Keratinocyte (primary cell): ENCODE measurements around the gene HSPB1. TPM values are rescaled to one million over a fixed set of nuclear protein-coding genes. Genes with fewer than 3 reads are reported as not detected.

Experiments
- DNase-seq: peaks from one replicate; pipeline ENCODE4 v3.0.0-alpha.2; 2011; ENCODE audit warnings: low read depth, missing footprints, low spot score
- FAIRE-seq: peaks from 2 replicates; lab custom pipeline; 2011; peaks lifted over from hg19 to GRCh38; lab: Jason Lieb, UNC
- H2AFZ ChIP-seq: 2 replicates; pipeline ENCODE4 v1.6.0; 2012; ENCODE audit warnings: low read length, control low read depth, inconsistent platforms; ENCODE audit not compliant: control insufficient read depth
- H3K27ac ChIP-seq: 2 replicates; pipeline ENCODE4 v1.5.1; 2011; ENCODE audit warnings: low read length; ENCODE audit not compliant: control insufficient read depth, insufficient read depth
- H3K27me3 ChIP-seq: 3 replicates; pipeline ENCODE4 v1.6.0; 2011; ENCODE audit warnings: low read length; ENCODE audit not compliant: control insufficient read depth, insufficient read depth; ENCODE audit errors: extremely low read depth
- H3K36me3 ChIP-seq, 2 experiments: 2 replicates in 1 of 2; 3 replicates in 1 of 2; pipeline ENCODE4 v1.5.1; 2011; ENCODE audit warnings: low read length in 2 of 2, mild to moderate bottlenecking in 1 of 2; ENCODE audit not compliant: control insufficient read depth in 2 of 2, insufficient read depth in 2 of 2; ENCODE audit errors: extremely low read depth in 1 of 2
- H3K4me1 ChIP-seq: 3 replicates; pipeline ENCODE4 v1.5.1; 2011; ENCODE audit warnings: low read length; ENCODE audit not compliant: control insufficient read depth, insufficient read depth; ENCODE audit errors: extremely low read depth
- H3K4me2 ChIP-seq: 3 replicates; pipeline ENCODE4 v1.6.0; 2011; ENCODE audit warnings: low read depth, low read length; ENCODE audit not compliant: control insufficient read depth, insufficient read depth; ENCODE audit errors: extremely low read depth
- H3K4me3 ChIP-seq, 3 experiments: fragments of 200-600 bp in 1 of 3; sonication (generic) in 1 of 3; 2 replicates in 2 of 3; 3 replicates in 1 of 3; pipeline ENCODE4 v1.5.1; 2011 to 2016; ENCODE audit warnings: low read length in 3 of 3, mild to moderate bottlenecking in 3 of 3, control low read depth in 2 of 3, inconsistent platforms in 1 of 3, low read depth in 1 of 3, mixed read lengths in 1 of 3, mixed run types in 1 of 3, moderate library complexity in 1 of 3; ENCODE audit not compliant: control insufficient read depth in 2 of 3, insufficient read depth in 2 of 3; ENCODE audit errors: extremely low read depth in 1 of 3
- H3K79me2 ChIP-seq: 2 replicates; pipeline ENCODE4 v1.6.0; 2012; ENCODE audit warnings: low read length; ENCODE audit not compliant: control insufficient read depth, insufficient read depth
- H3K9ac ChIP-seq: 3 replicates; pipeline ENCODE4 v1.6.0; 2011; ENCODE audit warnings: low read length; ENCODE audit not compliant: control insufficient read depth, insufficient read depth; ENCODE audit errors: extremely low read depth
- H3K9me1 ChIP-seq: 3 replicates; pipeline ENCODE4 v1.6.0; 2011; ENCODE audit warnings: low read length; ENCODE audit not compliant: control insufficient read depth, insufficient read depth; ENCODE audit errors: extremely low read depth
- H3K9me3 ChIP-seq: 2 replicates; pipeline ENCODE4 v1.5.1; 2012; ENCODE audit warnings: low read depth, low read length; ENCODE audit not compliant: control insufficient read depth
- H4K20me1 ChIP-seq: 3 replicates; pipeline ENCODE4 v1.6.0; 2011; ENCODE audit warnings: low read length; ENCODE audit not compliant: control insufficient read depth, insufficient read depth; ENCODE audit errors: extremely low read depth
- CTCF ChIP-seq, 3 experiments: IDR thresholded peaks in 1 of 3; conservative IDR thresholded peaks in 1 of 3; optimal IDR thresholded peaks in 1 of 3; 2 replicates in 2 of 3; 3 replicates in 1 of 3; pipeline versions ENCODE3 to v1.5.1; 2011; ENCODE audit warnings: low read length in 3 of 3, mild to moderate bottlenecking in 3 of 3, moderate library complexity in 2 of 3, control low read depth in 1 of 3, inconsistent platforms in 1 of 3; ENCODE audit not compliant: insufficient read depth in 2 of 3; ENCODE audit errors: extremely low read depth in 1 of 3
- EZH2 ChIP-seq: IDR thresholded peaks from one replicate; pipeline ENCODE4 v1.6.1; 2012; ENCODE audit warnings: inconsistent platforms, mild to moderate bottlenecking, low read length, moderate library complexity
- dilution Hi-C: fragments of 300-500 bp; cut with MboI; formaldehyde crosslinking; loops from one replicate; pipeline ENCODE4 v1.7.0; 2020; ENCODE audit warnings: low sequenced_read_pairs; ENCODE audit not compliant: extremely low pct_ligation_motif_present
- polyA plus RNA-seq, 5 experiments: library from polyadenylated mRNA; depleted of rRNA in 3 of 5; stranded (reverse) in 3 of 5; stranded (forward) in 1 of 5; unstranded in 1 of 5; fragments of >200 nt; gene quantifications; 1 replicate in 1 of 5; 2 replicates in 3 of 5; 3 replicates in 1 of 5; pipeline versions ENCODE4 v1.2.1 to v1.2.3, GENCODE V29; 2011 to 2012; ENCODE audit warnings: missing spikeins in 2 of 5, low read depth in 1 of 5, low replicate concordance in 1 of 5

HSPB1 gene
- polyA plus RNA-seq, 1 donor (not counting 4 experiments of a cell fraction or from before 2014, with no cell fraction given): 460 TPM

GRCh38 chr7:76340617-76341131 lies 38.2 kb downstream of the HSPB1 start:
- Histone ChIP-seq H3K4me3 (no peak overlapping the region), H3K9ac (no peak overlapping the region), H2AFZ (no peak overlapping the region), H3K4me1 (peaks cover 28% of the 10 kb centered on the region), H3K27me3 (no peaks in the 10 kb centered on the region), H4K20me1 (peaks cover 57% of the 10 kb centered on the region), H3K9me1 (peaks cover 9% of the 10 kb centered on the region), H3K79me2 (peaks cover 100% of the 10 kb centered on the region), H3K9me3 (no peaks in the 10 kb centered on the region), H3K4me2 (no peak overlapping the region), H3K36me3 (peaks cover 24 to 57% of the 10 kb centered on the region in 2 experiments), H3K27ac (peak overlapping the region; percentile 16)
- no peak for TF ChIP-seq CTCF (optimal IDR thresholded peaks at IDR 0.05 in 1 of 3, IDR thresholded peaks at IDR 0.05 in 1 of 3, conservative IDR thresholded peaks at IDR 0.05 in 1 of 3; ENCODE audit: extremely low read depth in 1 of 3, insufficient read depth in 2 of 3, low read length in 3 of 3)
- TF ChIP-seq EZH2: no peak
- dilution Hi-C loops: no loop called here
- DNase-seq: no peak
- FAIRE-seq: no peak

GRCh38 chr7:76342222-76342621 lies 39.7 kb downstream of the HSPB1 start:
- Histone ChIP-seq H3K9me3 (no peaks in the 10 kb centered on the region), H3K4me3 (no peak overlapping the region), H3K27me3 (no peaks in the 10 kb centered on the region), H4K20me1 (peaks cover 65% of the 10 kb centered on the region), H3K79me2 (peaks cover 100% of the 10 kb centered on the region), H3K4me2 (no peak overlapping the region), H3K4me1 (peaks cover 25% of the 10 kb centered on the region), H3K9ac (no peak overlapping the region), H3K27ac (no peak overlapping the region), H3K36me3 (peaks cover 30 to 58% of the 10 kb centered on the region in 2 experiments), H2AFZ (no peak overlapping the region), H3K9me1 (peaks cover 9% of the 10 kb centered on the region)
- TF ChIP-seq CTCF (optimal IDR thresholded peaks at IDR 0.05 in 1 of 3, IDR thresholded peaks at IDR 0.05 in 1 of 3, conservative IDR thresholded peaks at IDR 0.05 in 1 of 3; ENCODE audit: extremely low read depth in 1 of 3, insufficient read depth in 2 of 3, low read length in 3 of 3): no peak
- dilution Hi-C loops: no loop called here
- DNase-seq (no peak), FAIRE-seq (no peak)
